Measurements from ENCODE around the gene ANKRD28.

DNA sequence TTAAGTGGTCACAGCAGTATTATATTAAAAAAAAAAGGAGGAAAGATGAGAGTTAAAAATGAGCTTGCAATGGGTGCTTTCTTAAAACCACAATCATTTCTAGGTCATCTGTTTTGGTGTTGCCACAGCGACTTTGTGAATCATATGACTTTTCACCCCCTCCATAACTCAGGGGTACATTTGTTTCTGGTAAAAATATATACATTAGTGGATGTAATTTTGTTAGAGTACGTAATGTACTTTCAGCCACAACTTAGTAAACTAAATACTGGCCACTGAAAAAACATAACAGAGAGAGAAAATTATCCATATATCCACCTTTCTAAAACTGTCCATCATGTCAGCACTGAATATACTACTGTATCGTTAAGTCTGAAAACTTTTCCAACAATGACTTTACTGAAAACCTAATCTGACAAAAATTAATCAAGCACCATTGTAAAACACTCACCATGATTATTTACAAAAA lies 3.4 kb downstream of the ANKRD28 start:
- TF ChIP-seq POLR2AphosphoS5 (IDR thresholded peaks at IDR 0.05; ENCODE audit: low read depth, low read length) (no peak), TAF1 (IDR thresholded peaks at IDR 0.05; ENCODE audit: borderline replicate concordance, insufficient read depth, low read length) (no peak)
